Cardiac fibroblast (primary cell): ENCODE data around the gene FPGS.

ENCODE experiments used
- DNase-seq, 2 donors: peaks; one replicate each; pipeline versions ENCODE4 v3.0.0 to v3.0.0-alpha.2; 2010; ENCODE audit warnings: low read depth in 2 of 2
- H3K4me3 ChIP-seq, 2 donors: replicated peaks in 1 of 2; 1 replicate in 1 of 2; 2 replicates in 1 of 2; pipeline ENCODE4 v1.5.1; 2011; ENCODE audit warnings: low read depth in 2 of 2, low read length in 2 of 2, mild to moderate bottlenecking in 2 of 2, moderate library complexity in 1 of 2
- TF ChIP-seq, protein P1 (sequence below): IDR thresholded peaks from one replicate; pipeline ENCODE4 v1.5.1; 2011; ENCODE audit warnings: low read depth, mild to moderate bottlenecking, low read length, inconsistent platforms

Gene FPGS

GRCh38 chr9:127855522-127855921, 52.8 kb downstream of the FPGS start:
- TF ChIP-seq, protein P1, sequence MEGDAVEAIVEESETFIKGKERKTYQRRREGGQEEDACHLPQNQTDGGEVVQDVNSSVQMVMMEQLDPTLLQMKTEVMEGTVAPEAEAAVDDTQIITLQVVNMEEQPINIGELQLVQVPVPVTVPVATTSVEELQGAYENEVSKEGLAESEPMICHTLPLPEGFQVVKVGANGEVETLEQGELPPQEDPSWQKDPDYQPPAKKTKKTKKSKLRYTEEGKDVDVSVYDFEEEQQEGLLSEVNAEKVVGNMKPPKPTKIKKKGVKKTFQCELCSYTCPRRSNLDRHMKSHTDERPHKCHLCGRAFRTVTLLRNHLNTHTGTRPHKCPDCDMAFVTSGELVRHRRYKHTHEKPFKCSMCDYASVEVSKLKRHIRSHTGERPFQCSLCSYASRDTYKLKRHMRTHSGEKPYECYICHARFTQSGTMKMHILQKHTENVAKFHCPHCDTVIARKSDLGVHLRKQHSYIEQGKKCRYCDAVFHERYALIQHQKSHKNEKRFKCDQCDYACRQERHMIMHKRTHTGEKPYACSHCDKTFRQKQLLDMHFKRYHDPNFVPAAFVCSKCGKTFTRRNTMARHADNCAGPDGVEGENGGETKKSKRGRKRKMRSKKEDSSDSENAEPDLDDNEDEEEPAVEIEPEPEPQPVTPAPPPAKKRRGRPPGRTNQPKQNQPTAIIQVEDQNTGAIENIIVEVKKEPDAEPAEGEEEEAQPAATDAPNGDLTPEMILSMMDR: no peak
- DNase-seq: no peak
- no peak overlapping the region for H3K4me3 ChIP-seq

DNA sequence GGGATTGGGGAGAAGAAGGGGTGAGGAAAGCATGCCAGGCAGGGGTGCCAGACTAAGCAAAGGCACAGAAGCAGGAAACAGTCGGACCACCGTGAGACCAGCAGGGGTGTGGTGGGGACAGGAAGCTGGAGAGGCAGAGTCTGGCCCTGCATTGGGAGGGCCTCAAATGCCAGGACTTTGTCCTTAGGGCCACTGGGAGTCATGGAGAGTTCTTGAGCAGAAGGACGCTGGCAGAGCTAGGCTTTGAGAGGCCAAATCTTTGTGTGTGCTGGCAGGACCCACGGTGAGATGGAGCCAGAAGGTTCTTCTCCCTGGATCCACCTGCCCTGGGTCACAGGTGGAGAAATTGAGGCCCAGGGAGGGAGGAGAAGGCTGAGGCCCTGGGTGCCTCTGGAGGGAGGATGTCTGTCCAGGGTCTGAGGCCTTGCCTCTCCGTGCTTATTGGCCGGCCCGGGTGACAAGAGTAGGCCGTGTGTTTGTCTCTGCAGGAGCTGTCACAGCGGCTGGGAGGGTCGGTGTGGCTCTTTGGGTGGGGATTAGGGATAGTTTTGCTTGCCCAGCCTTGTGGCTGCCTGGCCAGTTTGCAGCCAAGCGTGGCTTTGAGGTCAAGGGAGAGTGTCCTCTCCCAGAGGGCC, 53.5 kb downstream of the FPGS start:
- no peak overlapping the region for H3K4me3 ChIP-seq
- DNase-seq: no peak
- TF ChIP-seq, protein P1: no peak

DNA sequence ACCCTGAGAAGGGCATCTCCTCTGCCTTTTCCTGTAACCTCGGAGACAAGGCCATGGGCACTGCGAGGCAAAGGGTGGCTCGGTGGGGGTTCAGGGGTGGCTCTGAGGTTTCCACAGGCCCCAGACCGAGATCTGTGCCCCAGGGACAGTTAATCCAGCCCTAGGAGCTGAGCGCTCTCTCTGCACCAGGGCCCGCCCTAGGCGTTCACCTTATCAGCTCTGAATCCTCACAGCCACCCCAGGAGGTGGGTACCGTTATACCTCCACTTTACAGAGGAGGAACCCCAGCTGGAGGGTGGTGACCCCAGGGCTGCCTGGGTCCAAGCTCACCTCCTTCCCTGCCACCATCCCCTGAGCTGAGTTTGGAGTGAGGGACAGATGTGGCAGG, 54.0 kb downstream of the FPGS start:
- no peak for DNase-seq
- TF ChIP-seq, protein P1: no peak
- no peak overlapping the region for H3K4me3 ChIP-seq

DNA sequence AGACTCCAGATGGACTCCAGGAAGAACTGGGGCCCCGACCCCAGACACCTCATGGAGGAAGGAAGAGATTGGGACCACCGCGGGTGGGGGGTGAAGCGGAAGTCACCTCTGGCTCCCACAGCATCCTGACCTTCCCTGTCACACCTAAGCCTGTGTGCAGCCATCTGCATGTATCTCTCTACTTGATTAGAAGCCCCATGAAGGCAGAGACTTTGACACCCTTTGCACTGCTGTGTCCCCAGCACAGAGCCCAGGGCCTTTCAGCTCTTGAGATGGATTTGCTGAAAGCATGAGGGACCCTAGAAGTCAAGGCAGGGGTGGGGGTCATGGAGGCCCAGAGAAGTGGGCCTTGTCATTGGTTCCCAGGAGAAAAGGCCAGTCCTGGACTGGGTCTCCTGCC, 54.6 kb downstream of the FPGS start:
- H3K4me3 ChIP-seq: no peak overlapping the region
- DNase-seq: no peak

GRCh38 chr9:127858041-127858512, 55.4 kb downstream of the FPGS start:
- TF ChIP-seq, protein P1: no peak
- DNase-seq: peak; percentile 57 to 67
- no peak overlapping the region for H3K4me3 ChIP-seq

More for the DNA sequence above, 54.6 kb downstream of the FPGS start:
- TF ChIP-seq, protein P1: no peak

- TF ChIP-seq, protein P1: no peak
- peak in 1 of 2 donors; percentile 78 for DNase-seq
- H3K4me3 ChIP-seq: no peak overlapping the region
Observed at GRCh38 chr9:127860260-127860659, 57.6 kb downstream of the FPGS start.

- TF ChIP-seq, protein P1: no peak
- H3K4me3 ChIP-seq: no peak overlapping the region
- no peak for DNase-seq
Observed at GRCh38 chr9:127860779-127861178, 58.1 kb downstream of the FPGS start.
